GM12892 (cell line): ENCODE data around the gene LRCH1.

Experiments
- POLR2A ChIP-seq: IDR thresholded peaks from 2 replicates; pipeline ENCODE4 v1.6.1; 2011; ENCODE audit warnings: low read depth, low read length, control low read depth
- POLR2AphosphoS5 ChIP-seq: IDR thresholded peaks from 2 replicates; pipeline ENCODE4 v1.6.1; 2011; ENCODE audit warnings: low read depth, low read length, control low read depth
- TAF1 ChIP-seq: IDR thresholded peaks from 2 replicates; pipeline ENCODE4 v1.6.1; 2011; ENCODE audit warnings: low read depth, mild to moderate bottlenecking, control low read depth, low read length, borderline replicate concordance

GRCh38 chr13:46761866-46762265 is 208.9 kb downstream of the LRCH1 start:
- no peak for TF ChIP-seq POLR2A
- no peak for TF ChIP-seq TAF1
- no peak for TF ChIP-seq POLR2AphosphoS5
